ENCODE measurements around the gene ODF2. TPM values are rescaled to one million over a fixed set of nuclear protein-coding genes. Genes with fewer than 3 reads are reported as not detected.

ODF2 gene
- total RNA-seq, 1 donor from 2014 or later: 40.5 TPM

GRCh38 chr9:128424268-128424780 is 31.5 kb upstream of the ODF2 start:
- Mint-ChIP-seq H3K4me3 (ENCODE audit: unreplicated experiment) (no peak overlapping the region), H3K27ac (ENCODE audit: unreplicated experiment) (no peak overlapping the region), H3K36me3 (ENCODE audit: unreplicated experiment) (peaks cover 13% of the 10 kb centered on the region), H3K4me1 (ENCODE audit: unreplicated experiment) (peaks cover 11% of the 10 kb centered on the region), H3K27me3 (ENCODE audit: unreplicated experiment) (no peaks in the 10 kb centered on the region), H3K9me3 (ENCODE audit: unreplicated experiment) (no peaks in the 10 kb centered on the region)
- no peak for DNase-seq (ENCODE audit: extremely low spot score, unreplicated experiment)
- no peak for TF ChIP-seq CTCF (IDR thresholded peaks at IDR 0.05)

DNA sequence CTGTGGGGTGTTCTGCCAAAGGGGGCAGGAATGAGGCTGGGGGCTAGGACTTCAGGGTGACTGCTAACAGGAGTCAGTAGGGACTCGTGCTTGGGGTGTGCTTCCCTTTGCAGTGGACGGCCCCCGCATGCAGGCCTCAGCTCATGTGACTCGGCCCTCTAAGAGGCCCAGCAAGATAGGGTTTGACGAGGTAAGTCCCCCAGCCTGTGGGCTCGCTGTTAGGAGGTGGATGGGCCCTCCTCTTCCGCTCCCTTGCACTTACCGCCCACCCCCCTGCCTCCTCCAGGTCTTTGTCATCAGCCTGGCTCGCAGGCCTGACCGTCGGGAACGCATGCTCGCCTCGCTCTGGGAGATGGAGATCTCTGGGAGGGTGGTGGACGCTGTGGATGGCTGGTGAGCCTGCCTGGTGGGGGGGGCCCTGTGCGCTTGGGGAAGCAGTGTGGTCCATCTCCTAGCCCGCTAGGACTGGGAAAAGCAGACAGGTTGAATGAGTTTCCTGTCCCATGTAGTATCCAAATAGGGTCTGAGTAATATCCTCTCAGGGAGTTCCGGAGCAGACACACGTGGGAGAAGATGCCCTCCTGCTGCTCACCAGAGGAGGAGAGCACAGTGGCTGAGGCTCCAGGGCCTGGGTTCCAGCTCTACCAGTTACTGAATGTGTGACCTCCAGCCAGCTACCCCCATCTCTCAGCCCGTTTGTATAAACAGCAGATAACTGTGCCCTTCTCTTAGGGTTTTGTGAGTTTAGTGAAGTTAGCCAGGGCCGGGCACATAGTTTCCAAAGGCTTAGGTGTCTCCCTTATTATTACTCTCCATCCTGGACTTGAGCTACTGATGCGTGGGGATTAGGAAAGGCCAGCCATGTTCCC is 26.9 kb upstream of the ODF2 start:
- no peak for TF ChIP-seq CTCF (IDR thresholded peaks at IDR 0.05)

DNA sequence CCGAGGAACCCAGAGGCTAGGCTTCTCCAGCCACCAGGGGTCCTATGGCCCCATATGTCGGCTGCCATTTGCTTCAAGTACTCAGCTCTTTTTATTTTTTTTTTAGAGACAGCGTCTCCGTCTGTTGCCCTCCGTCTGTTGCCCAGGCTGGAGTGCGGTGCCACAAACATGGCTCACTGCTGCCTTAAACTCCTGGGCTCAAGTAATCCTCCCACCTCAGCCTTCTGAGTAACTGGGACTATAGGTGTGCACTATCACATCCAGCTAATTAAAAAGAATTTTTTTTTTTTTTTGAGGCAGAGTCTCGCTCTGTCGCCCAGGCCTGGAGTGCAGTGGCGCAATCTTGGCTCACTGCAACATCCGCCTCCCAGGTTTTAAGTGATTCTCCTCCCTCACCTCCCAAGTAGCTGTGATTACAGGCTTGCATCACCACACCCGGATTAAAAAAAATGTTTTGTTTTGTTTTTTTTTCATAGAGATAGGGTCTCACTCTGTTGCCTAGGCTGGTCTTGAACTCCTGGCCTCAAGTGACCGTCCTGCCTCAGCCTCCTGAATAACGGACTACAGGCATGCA is 26.2 kb upstream of the ODF2 start:
- no peak for TF ChIP-seq CTCF (IDR thresholded peaks at IDR 0.05)
- Mint-ChIP-seq H3K9me3 (ENCODE audit: unreplicated experiment) (no peaks in the 10 kb centered on the region), H3K4me3 (ENCODE audit: unreplicated experiment) (no peak overlapping the region)

More for the DNA sequence above, 26.9 kb upstream of the ODF2 start:
- H3K27ac Mint-ChIP-seq (ENCODE audit: unreplicated experiment): no peak overlapping the region
- H3K4me1 Mint-ChIP-seq (ENCODE audit: unreplicated experiment): no peaks in the 10 kb centered on the region
- H3K36me3 Mint-ChIP-seq (ENCODE audit: unreplicated experiment): peaks cover 13% of the 10 kb centered on the region
- no peak overlapping the region for H3K4me3 Mint-ChIP-seq (ENCODE audit: unreplicated experiment)
- H3K27me3 Mint-ChIP-seq (ENCODE audit: unreplicated experiment): no peaks in the 10 kb centered on the region
- H3K9me3 Mint-ChIP-seq (ENCODE audit: unreplicated experiment): no peaks in the 10 kb centered on the region
- no peak for DNase-seq (ENCODE audit: extremely low spot score, unreplicated experiment)

GRCh38 chr9:128431207-128431606 is 24.6 kb upstream of the ODF2 start:
- TF ChIP-seq CTCF (IDR thresholded peaks at IDR 0.05): no peak
- no peak overlapping the region for H3K4me3 Mint-ChIP-seq (ENCODE audit: unreplicated experiment)
- no peak overlapping the region for H3K27ac Mint-ChIP-seq (ENCODE audit: unreplicated experiment)

More for the DNA sequence above, 26.2 kb upstream of the ODF2 start:
- Mint-ChIP-seq H3K27me3 (ENCODE audit: unreplicated experiment) (no peaks in the 10 kb centered on the region), H3K27ac (ENCODE audit: unreplicated experiment) (no peak overlapping the region), H3K36me3 (ENCODE audit: unreplicated experiment) (peaks cover 10% of the 10 kb centered on the region), H3K4me1 (ENCODE audit: unreplicated experiment) (no peaks in the 10 kb centered on the region)
- DNase-seq (ENCODE audit: extremely low spot score, unreplicated experiment): no peak

GRCh38 chr9:128434340-128434739 is 21.5 kb upstream of the ODF2 start:
- Mint-ChIP-seq H3K36me3 (ENCODE audit: unreplicated experiment) (no peaks in the 10 kb centered on the region), H3K9me3 (ENCODE audit: unreplicated experiment) (no peaks in the 10 kb centered on the region), H3K4me1 (ENCODE audit: unreplicated experiment) (no peaks in the 10 kb centered on the region), H3K4me3 (ENCODE audit: unreplicated experiment) (no peak overlapping the region), H3K27me3 (ENCODE audit: unreplicated experiment) (no peaks in the 10 kb centered on the region), H3K27ac (ENCODE audit: unreplicated experiment) (no peak overlapping the region)
- TF ChIP-seq CTCF (IDR thresholded peaks at IDR 0.05): no peak
- no peak for DNase-seq (ENCODE audit: extremely low spot score, unreplicated experiment)

More at GRCh38 chr9:128431207-128431606, 24.6 kb upstream of the ODF2 start:
- Mint-ChIP-seq H3K36me3 (ENCODE audit: unreplicated experiment) (peaks cover 9% of the 10 kb centered on the region), H3K27me3 (ENCODE audit: unreplicated experiment) (no peaks in the 10 kb centered on the region), H3K4me1 (ENCODE audit: unreplicated experiment) (no peaks in the 10 kb centered on the region), H3K9me3 (ENCODE audit: unreplicated experiment) (no peaks in the 10 kb centered on the region)
- no peak for DNase-seq (ENCODE audit: extremely low spot score, unreplicated experiment)
